ENCODE data around the gene JKAMP. TPM values are rescaled to one million over a fixed set of nuclear protein-coding genes. Genes with fewer than 3 reads are reported as not detected.

JKAMP gene
- total RNA-seq, 1 donor from 2014 or later, result 44.6 TPM

GRCh38 chr14:59540852-59541251 lies 56.5 kb downstream of the JKAMP start:
- intact Hi-C loops (cut with DNase I), result no loop called here

GRCh38 chr14:59541731-59542130 lies 57.4 kb downstream of the JKAMP start:
- H3K27me3 ChIP-seq (ENCODE audit: low read depth), result no peaks in the 10 kb centered on the region
- H3K27ac ChIP-seq, result no peak overlapping the region
- H3K36me3 ChIP-seq, result no peaks in the 10 kb centered on the region
- H3K4me1 ChIP-seq, result no peaks in the 10 kb centered on the region
- no peak for DNase-seq
- no peaks in the 10 kb centered on the region for H3K9me3 ChIP-seq
- TF ChIP-seq CTCF (IDR thresholded peaks at IDR 0.05), result no peak
- no peak overlapping the region for H3K4me3 ChIP-seq
- intact Hi-C loops (cut with DNase I), result no loop called here
- ATAC-seq, result no peak

More at GRCh38 chr14:59540852-59541251, 56.5 kb downstream of the JKAMP start:
- no peaks in the 10 kb centered on the region for H3K4me1 ChIP-seq
- ATAC-seq, result no peak
- H3K27ac ChIP-seq, result no peak overlapping the region
- no peak for TF ChIP-seq CTCF (IDR thresholded peaks at IDR 0.05)
- DNase-seq, result no peak
- no peaks in the 10 kb centered on the region for H3K27me3 ChIP-seq (ENCODE audit: low read depth)
- no peaks in the 10 kb centered on the region for H3K36me3 ChIP-seq
- no peak overlapping the region for H3K4me3 ChIP-seq
- no peaks in the 10 kb centered on the region for H3K9me3 ChIP-seq

- TF ChIP-seq CTCF (IDR thresholded peaks at IDR 0.05), result no peak
- intact Hi-C loops (cut with DNase I), result no loop called here
- H3K36me3 ChIP-seq, result no peaks in the 10 kb centered on the region
These were observed 59.6 kb downstream of the JKAMP start for GRCh38 chr14:59543873-59544272.

GRCh38 chr14:59547310-59547709 lies 63.0 kb downstream of the JKAMP start:
- H3K27ac ChIP-seq, result no peak overlapping the region
- no peaks in the 10 kb centered on the region for H3K27me3 ChIP-seq (ENCODE audit: low read depth)
- H3K36me3 ChIP-seq, result no peaks in the 10 kb centered on the region
- DNase-seq (no peak), ATAC-seq (no peak)
- no peak overlapping the region for H3K4me3 ChIP-seq
- no peaks in the 10 kb centered on the region for H3K9me3 ChIP-seq
- intact Hi-C loops (cut with DNase I), result no loop called here
- H3K4me1 ChIP-seq, result no peaks in the 10 kb centered on the region
- TF ChIP-seq CTCF (IDR thresholded peaks at IDR 0.05), result no peak

More at GRCh38 chr14:59543873-59544272, 59.6 kb downstream of the JKAMP start:
- ATAC-seq (no peak), DNase-seq (no peak)
- no peak overlapping the region for H3K27ac ChIP-seq
- no peaks in the 10 kb centered on the region for H3K9me3 ChIP-seq
- no peaks in the 10 kb centered on the region for H3K27me3 ChIP-seq (ENCODE audit: low read depth)
- H3K4me1 ChIP-seq, result no peaks in the 10 kb centered on the region
- H3K4me3 ChIP-seq, result no peak overlapping the region

Other genes starting within 250 kb of the JKAMP start
- gene GPR135, start 19.1 kb upstream of the JKAMP start, total RNA-seq, result 3.4 TPM
- gene L3HYPDH, start 109 bp upstream of the JKAMP start, total RNA-seq, result 17.9 TPM
- gene CCDC175, start 92.3 kb downstream of the JKAMP start, total RNA-seq, result 1.0 TPM